HG03060 (cell line): ENCODE data around the gene SSX2IP.
A peak's percentile ranks its signal among the peaks of the same experiment; 100 is the strongest.
"Not testable (repeated sequence)": the region's sequence is repeated elsewhere in the genome, so short reads cannot be mapped to it uniquely, and the experiment has no call there.

Experiments used
- ATAC-seq: cut with Tn5 transposase; IDR thresholded peaks from one replicate; pipeline ENCODE4 v1.9.1; 2021; ENCODE audit warnings: low read depth, moderate number of reproducible peaks; ENCODE audit not compliant: unreplicated experiment

SSX2IP gene

GRCh38 chr1:84690397-84691121 is at the start of gene SSX2IP:
SSX2IP (minus strand) TSS chr1:84690461; CDS start chr1:84671219, 19,242 bp downstream.
- peak; percentile 78 for ATAC-seq

- ATAC-seq: no peak
Measured at GRCh38 chr1:84738237-84738636, 48.0 kb upstream of the SSX2IP start.

GRCh38 chr1:84737590-84737989 is 47.3 kb upstream of the SSX2IP start:
- no peak for ATAC-seq

- no peak for ATAC-seq
Measured at GRCh38 chr1:84736944-84737343, 46.7 kb upstream of the SSX2IP start.

- ATAC-seq: no peak
Measured at GRCh38 chr1:84736445-84736844, 46.2 kb upstream of the SSX2IP start.

GRCh38 chr1:84735483-84735882 is 45.2 kb upstream of the SSX2IP start:
- no peak for ATAC-seq

- no peak for ATAC-seq
Measured at GRCh38 chr1:84732520-84732919, 42.3 kb upstream of the SSX2IP start.

- ATAC-seq: no peak
Measured at GRCh38 chr1:84731519-84731918, 41.3 kb upstream of the SSX2IP start.

GRCh38 chr1:84727711-84728110 is 37.5 kb upstream of the SSX2IP start:
- not testable (repeated sequence) for ATAC-seq

- ATAC-seq: no peak
Measured at GRCh38 chr1:84726593-84727499, 36.6 kb upstream of the SSX2IP start.

GRCh38 chr1:84724128-84724860 is 34.0 kb upstream of the SSX2IP start:
- no peak for ATAC-seq

- ATAC-seq: no peak
Measured at GRCh38 chr1:84722794-84723193, 32.5 kb upstream of the SSX2IP start.

GRCh38 chr1:84721872-84722271 is 31.6 kb upstream of the SSX2IP start:
- ATAC-seq: not testable (repeated sequence)

GRCh38 chr1:84721152-84721551 is 30.9 kb upstream of the SSX2IP start:
- no peak for ATAC-seq

- ATAC-seq: no peak
Measured at GRCh38 chr1:84720221-84720780, 30.0 kb upstream of the SSX2IP start.

- no peak for ATAC-seq
Measured at GRCh38 chr1:84719543-84720217, 29.4 kb upstream of the SSX2IP start.

GRCh38 chr1:84715342-84716019 is 25.2 kb upstream of the SSX2IP start:
- no peak for ATAC-seq

GRCh38 chr1:84712276-84712874 is 22.1 kb upstream of the SSX2IP start:
- ATAC-seq: no peak

- no peak for ATAC-seq
Measured at GRCh38 chr1:84711869-84712268, 21.6 kb upstream of the SSX2IP start.
